SK-N-MC (cell line): ENCODE data around the gene AOPEP.

ENCODE experiments used
- EZH2 ChIP-seq: fragments of 200-600 bp; sonication (generic); IDR thresholded peaks from one replicate; pipeline ENCODE4 v1.6.1; 2017; ENCODE audit warnings: antibody characterized with exemption
- POLR2AphosphoS5 ChIP-seq: IDR thresholded peaks from 2 replicates; pipeline ENCODE4 v1.6.1; 2012; ENCODE audit warnings: mild to moderate bottlenecking, low read depth, low read length, borderline replicate concordance

DNA sequence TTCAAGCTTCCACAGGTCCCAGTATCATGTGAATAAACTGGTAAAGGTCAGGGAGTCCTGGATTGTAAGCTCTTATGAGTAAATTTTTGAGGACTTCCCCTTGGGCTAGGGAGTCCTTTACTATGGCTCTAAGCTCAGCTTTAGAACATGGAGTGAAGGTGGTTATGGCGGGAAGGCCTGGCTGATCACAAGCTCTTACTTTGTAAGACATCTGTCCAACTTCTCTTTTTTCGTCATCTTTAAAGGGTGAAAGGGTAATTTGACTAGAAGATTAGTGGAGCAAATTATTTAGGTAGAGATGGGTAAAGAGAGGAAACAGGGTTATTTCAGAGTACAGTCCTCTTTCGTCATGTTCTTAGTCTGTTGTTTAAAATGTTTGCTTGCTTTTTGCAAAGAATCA is 155.4 kb downstream of the AOPEP start:
- TF ChIP-seq EZH2 (no peak), POLR2AphosphoS5 (no peak)
